K562 treated with DMSO at 1 percent for 48 hours (cell line): ENCODE data around the gene LRRC47. TPM values are rescaled to one million over a fixed set of nuclear protein-coding genes. Genes with fewer than 3 reads are reported as not detected.

ENCODE experiments used
- total RNA-seq: library from RNA; unstranded; fragments of 300-600 nt; gene quantifications from 2 replicates; pipeline ENCODE4 v1.2.3, GENCODE V29; 2022; ENCODE audit warnings: low replicate concordance; ENCODE audit errors: extremely low read depth

The LRRC47 gene
- total RNA-seq: not detected in 2 replicates

DNA sequence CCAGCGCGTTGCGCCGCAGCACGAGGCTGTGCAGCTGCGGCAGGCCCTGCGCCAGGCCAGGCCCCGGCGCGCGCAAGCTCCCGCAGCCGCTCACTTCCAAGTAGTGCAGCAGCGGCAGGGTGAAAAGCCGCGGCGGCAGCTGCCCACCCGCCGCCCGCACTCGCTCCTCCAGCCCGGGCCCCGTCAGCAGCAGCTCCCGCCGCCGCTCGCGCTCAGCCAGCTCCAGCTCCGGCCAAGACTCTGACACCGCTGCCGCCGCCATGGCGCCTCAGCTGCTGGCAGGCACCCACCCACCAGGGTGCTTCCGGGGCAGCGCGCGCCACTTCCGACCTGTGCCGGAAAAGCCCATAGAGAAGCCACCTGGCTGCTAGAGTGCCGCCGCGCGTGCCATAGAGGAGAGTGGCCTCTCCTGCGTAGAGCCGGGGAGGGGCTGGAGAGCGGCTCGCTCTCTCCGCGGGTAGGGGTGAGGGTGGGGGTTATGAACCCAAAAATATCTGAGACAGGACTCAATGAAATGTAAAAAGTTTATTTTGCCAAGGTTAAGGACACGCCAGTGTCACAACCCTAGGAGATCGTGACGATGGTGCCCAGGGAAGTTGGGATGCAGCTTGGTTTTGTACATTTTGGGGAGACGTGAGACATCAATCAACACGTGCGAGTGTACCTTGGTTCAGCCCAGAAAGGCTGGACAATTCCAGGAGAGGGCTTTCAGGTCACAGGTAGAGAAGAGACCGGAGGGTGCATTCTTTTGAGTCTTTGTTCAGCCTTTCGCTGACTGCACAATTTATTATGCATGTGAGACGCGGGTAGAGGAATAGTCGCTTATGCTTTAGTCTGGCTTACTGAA, at the start of gene LRRC47:
LRRC47 (minus strand) TSS at position 284 of the 847 bp plus-strand sequence; CDS start at position 262, 22 bp downstream.

DNA sequence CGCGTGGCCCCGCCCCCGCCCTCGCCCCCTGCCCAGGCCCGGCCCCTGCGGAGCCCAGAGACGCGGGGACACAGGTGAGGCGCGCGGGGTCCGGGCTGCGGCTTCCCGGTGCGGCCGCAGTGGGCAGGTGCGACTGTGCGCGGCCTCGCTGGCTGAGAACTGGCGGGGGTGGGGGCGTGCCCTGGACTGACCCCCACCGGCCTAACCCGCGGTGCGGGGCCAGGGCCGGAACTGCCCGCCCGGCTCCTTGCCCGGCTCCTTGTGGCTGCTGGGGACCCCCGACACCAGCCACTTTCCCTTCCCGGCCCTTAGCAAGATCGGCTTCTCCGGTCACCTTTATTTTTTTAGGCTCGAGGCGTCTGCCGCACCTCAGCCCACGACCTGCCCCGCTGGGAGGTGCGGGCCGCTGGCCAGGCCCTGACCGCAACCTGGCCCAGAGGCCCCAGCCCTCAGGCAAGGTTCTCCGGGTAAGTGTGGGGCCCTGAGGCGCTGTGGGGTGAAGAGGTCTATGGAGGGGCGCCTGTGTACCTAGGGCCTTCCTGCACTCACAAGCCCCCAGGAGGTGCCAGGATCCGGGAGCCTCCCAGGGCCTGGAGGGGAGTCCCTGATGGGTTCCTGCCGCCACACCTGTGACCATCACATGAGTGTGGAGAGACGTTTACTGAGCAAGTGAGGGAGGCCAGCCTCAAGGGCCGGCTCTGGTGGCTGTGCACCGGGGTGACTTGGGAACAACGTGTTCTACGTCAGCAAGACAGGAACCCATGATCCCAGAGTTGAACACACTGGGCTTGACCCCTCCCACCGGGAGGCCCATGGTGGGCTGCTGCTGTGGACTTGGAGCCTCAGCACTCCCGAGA, 23.4 kb downstream of the LRRC47 start, which contains the start of gene SMIM1:
SMIM1 (plus strand) TSS at position 35 of the 857 bp plus-strand sequence. CDS start 2,625 bp downstream, outside the sequence.

DNA sequence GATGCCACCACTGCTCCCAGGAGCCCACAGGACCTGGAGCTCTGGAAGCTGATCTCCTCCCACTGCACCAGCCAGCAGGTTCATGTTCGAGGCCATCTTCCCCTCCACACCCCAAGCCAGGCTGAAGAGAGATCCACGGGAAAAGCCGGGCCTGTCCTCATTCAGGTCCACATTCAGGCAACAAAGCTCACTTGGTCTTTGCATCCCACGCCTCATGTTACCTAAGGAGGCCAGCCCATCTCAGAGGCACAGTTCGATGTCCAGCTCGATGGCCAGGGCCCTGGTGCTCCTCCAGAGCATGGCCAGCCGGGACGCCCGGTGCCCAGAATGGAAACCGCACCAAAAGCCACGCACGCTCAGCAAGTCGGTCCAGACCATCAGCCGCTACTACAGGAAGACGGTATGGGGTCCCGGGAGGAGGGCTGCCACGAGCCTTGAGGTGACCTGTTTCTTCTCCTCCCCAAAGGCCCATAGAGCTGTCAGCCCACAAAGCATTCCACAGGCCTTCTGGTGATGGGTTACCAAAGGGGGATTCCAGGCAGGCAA, 43.8 kb downstream of the LRRC47 start, which contains the start of gene CCDC27:
CCDC27 (plus strand) TSS at position 51 of the 546 bp plus-strand sequence; CDS start at position 83, 32 bp downstream.

Other genes with a start within 250 kb of the LRRC47 start
- gene MEGF6, start 185.0 kb downstream of the LRRC47 start, total RNA-seq: not detected in 2 replicates
- gene TPRG1L, start 171.5 kb downstream of the LRRC47 start, total RNA-seq: not detected in 2 replicates
- not detected in 2 replicates for gene WRAP73, start 146.4 kb downstream of the LRRC47 start, total RNA-seq
- not detected in 2 replicates for gene TP73, start 144.0 kb downstream of the LRRC47 start, total RNA-seq
- not detected in 2 replicates for gene CCDC27, start 44.0 kb downstream of the LRRC47 start, total RNA-seq
- not detected in 2 replicates for gene SMIM1, start 23.7 kb downstream of the LRRC47 start, total RNA-seq
- not detected in 2 replicates for gene CEP104, start 60.7 kb upstream of the LRRC47 start, total RNA-seq
- not detected in 2 replicates for gene DFFB, start 61.0 kb upstream of the LRRC47 start, total RNA-seq
- gene C1orf174, start 103.8 kb upstream of the LRRC47 start, total RNA-seq: not detected in 2 replicates